SIG-M5 treated with dmso at 0.1 percent for 504 hours (cell line): ENCODE data around the gene HDAC6.
"Not testable (repeated sequence)": the region's sequence is repeated elsewhere in the genome, so short reads cannot be mapped to it uniquely, and the experiment has no call there.

Experiments
- DNase-seq: peaks from one replicate; lab custom pipeline; 2025; ENCODE audit not compliant: unreplicated experiment; lab: John Stamatoyannopoulos, UW

HDAC6 gene

GRCh38 chrX:48824066-48824465, 22.2 kb downstream of the HDAC6 start:
- DNase-seq = no peak

GRCh38 chrX:48826135-48826875, 24.4 kb downstream of the HDAC6 start, which contains the start of gene ERAS:
Gene ERAS, plus strand, starts transcription at chrX:48826513. Its CDS starts 2,611 bp downstream, at chrX:48829124.
- DNase-seq = no peak

GRCh38 chrX:48826876-48827653, 25.2 kb downstream of the HDAC6 start:
- DNase-seq = no peak

GRCh38 chrX:48827654-48827968, 25.7 kb downstream of the HDAC6 start:
- no peak for DNase-seq

GRCh38 chrX:48829016-48829735, 27.3 kb downstream of the HDAC6 start:
- DNase-seq = no peak

GRCh38 chrX:48831136-48831908, 29.5 kb downstream of the HDAC6 start:
- DNase-seq = no peak

- no peak for DNase-seq
Observed at GRCh38 chrX:48831909-48832291, 30.0 kb downstream of the HDAC6 start.

- peak; percentile 23 for DNase-seq
Observed at GRCh38 chrX:48833542-48834138, 31.8 kb downstream of the HDAC6 start.

GRCh38 chrX:48834383-48834709, 32.5 kb downstream of the HDAC6 start:
- DNase-seq = no peak

GRCh38 chrX:48835524-48836329, 33.9 kb downstream of the HDAC6 start, which contains the start of gene PCSK1N:
Gene PCSK1N, minus strand, starts transcription at chrX:48835610. Its CDS starts 78 bp downstream, at chrX:48835532.
- DNase-seq = no peak

GRCh38 chrX:48839686-48840085, 37.8 kb downstream of the HDAC6 start:
- no peak for DNase-seq

- no peak for DNase-seq
Observed at GRCh38 chrX:48848847-48849246, 47.0 kb downstream of the HDAC6 start.

- no peak for DNase-seq
Observed at GRCh38 chrX:48852857-48853256, 51.0 kb downstream of the HDAC6 start.

GRCh38 chrX:48853494-48853893, 51.6 kb downstream of the HDAC6 start:
- DNase-seq = not testable (repeated sequence)

- DNase-seq = not testable (repeated sequence)
Observed at GRCh38 chrX:48854121-48854804, 52.4 kb downstream of the HDAC6 start.

- no peak for DNase-seq
Observed at GRCh38 chrX:48854898-48855297, 53.0 kb downstream of the HDAC6 start.

- no peak for DNase-seq
Observed at GRCh38 chrX:48864210-48864609, 62.3 kb downstream of the HDAC6 start.

- DNase-seq = not testable (repeated sequence)
Observed at GRCh38 chrX:48872017-48872416, 70.2 kb downstream of the HDAC6 start.
